HCT116 (cell line): Measurements from ENCODE around the gene DRD2. TPM values are rescaled to one million over a fixed set of nuclear protein-coding genes. Genes with fewer than 3 reads are reported as not detected.

Experiments
- ATAC-seq: fragments of 200-7000 bp; cut with Tn5 transposase; 2 replicates; pipeline ENCODE4 v1.9.1; 2020; ENCODE audit warnings: mild to moderate bottlenecking, moderate library complexity
- BruUV-seq: library from RNA; stranded (reverse); fragments of 400-500 nt; replicated peaks from 2 replicates; lab custom pipeline; 2021; lab: Mats Ljungman, UMichigan
- CTCF ChIA-PET: fragments of 300-600 bp; sonication (Branson Sonifier 250); formaldehyde crosslinking; loops from one replicate; lab custom pipeline; 2021; ENCODE audit warnings: antibody characterized with exemption; lab: Charles Lee
- POLR2A ChIA-PET: fragments of 300-600, 350-600 bp; sonication (Branson Sonifier 250); formaldehyde crosslinking; loops from one replicate; lab custom pipeline; 2021; ENCODE audit warnings: antibody characterized with exemption; lab: Charles Lee
- RAD21 ChIA-PET, 2 experiments: fragments of 300-600 bp; sonication (Branson Sonifier 250); formaldehyde crosslinking; loops; one replicate each; lab custom pipeline; 2023; ENCODE audit warnings: low total read pairs in 2 of 2; ENCODE audit not compliant: uncharacterized antibody in 2 of 2, unreplicated experiment in 2 of 2, low non-redundant PET in 1 of 2; lab: Charles Lee
- DNase-seq: peaks from one replicate; pipeline ENCODE4 v3.0.0-alpha.2; 2010; ENCODE audit warnings: low read depth, low spot score
- H2AFZ ChIP-seq: fragments of 200-600 bp; shearing (Covaris generic), sonication (generic); 2 replicates; pipeline ENCODE4 v1.6.1; 2017; ENCODE audit warnings: low read depth, mixed run types, mixed read lengths, antibody characterized with exemption, low read length; ENCODE audit not compliant: poor library complexity, severe bottlenecking
- H3K27ac ChIP-seq: 2 replicates; pipeline ENCODE4 v1.5.1; 2012; ENCODE audit warnings: low read depth, low read length
- H3K27me3 ChIP-seq: fragments of 200-600 bp; sonication (generic); 2 replicates; pipeline ENCODE4 v1.6.1; 2016; ENCODE audit warnings: mixed run types, low read length, mixed read lengths; ENCODE audit not compliant: insufficient read depth
- H3K36me3 ChIP-seq, 2 experiments: fragments of 200-500 bp in 1 of 2; fragments of 200-600 bp in 1 of 2; sonication (Bioruptor generic) in 1 of 2; sonication (generic) in 1 of 2; 2 replicates each; pipeline versions ENCODE4 v1.5.1 to v1.6.1; 2014 to 2016; ENCODE audit warnings: low read length in 2 of 2, inconsistent platforms in 1 of 2, mixed read lengths in 1 of 2, mixed run types in 1 of 2; ENCODE audit not compliant: insufficient read depth in 2 of 2, control insufficient read depth in 1 of 2
- H3K4me1 ChIP-seq, 2 experiments: fragments of 200-600 bp in 1 of 2; sonication (generic) in 1 of 2; 2 replicates each; pipeline versions ENCODE4 v1.5.1 to v1.6.1; 2012 to 2017; ENCODE audit warnings: low read length in 2 of 2, inconsistent platforms in 1 of 2, mild to moderate bottlenecking in 1 of 2, mixed read lengths in 1 of 2, mixed run types in 1 of 2, moderate library complexity in 1 of 2; ENCODE audit not compliant: insufficient read depth in 2 of 2, control insufficient read depth in 1 of 2
- H3K4me2 ChIP-seq: fragments of 200-600 bp; sonication (generic); 2 replicates; pipeline ENCODE4 v1.6.1; 2017; ENCODE audit warnings: mixed run types, low read length, mixed read lengths
- H3K4me3 ChIP-seq, 2 experiments: fragments of 200-600 bp in 1 of 2; sonication (generic) in 1 of 2; replicated peaks in 1 of 2; 2 replicates each; pipeline ENCODE4 v1.5.1; 2011 to 2016; ENCODE audit warnings: low read length in 2 of 2, control low read depth in 1 of 2, low read depth in 1 of 2, mild to moderate bottlenecking in 1 of 2, mixed read lengths in 1 of 2, mixed run types in 1 of 2
- H3K79me2 ChIP-seq: fragments of 200-600 bp; sonication (generic); 2 replicates; pipeline ENCODE4 v1.6.1; 2017; ENCODE audit warnings: mild to moderate bottlenecking, mixed run types, low read length, moderate library complexity, mixed read lengths; ENCODE audit not compliant: insufficient read depth
- H3K9ac ChIP-seq: fragments of 200-600 bp; sonication (generic); 2 replicates; pipeline ENCODE4 v1.6.1; 2016; ENCODE audit warnings: low read length, mixed read lengths
- H3K9me2 ChIP-seq: fragments of 200-600 bp; sonication (generic), shearing (Covaris generic); 2 replicates; pipeline ENCODE4 v1.6.1; 2017; ENCODE audit warnings: mixed run types, mild to moderate bottlenecking, moderate library complexity; ENCODE audit not compliant: insufficient read depth
- H3K9me3 ChIP-seq, 2 experiments: fragments of 200-500 bp in 1 of 2; fragments of 200-600 bp in 1 of 2; sonication (Bioruptor generic) in 1 of 2; sonication (generic) in 1 of 2; 2 replicates each; pipeline ENCODE4 v1.6.1; 2014 to 2017; ENCODE audit warnings: low read length in 2 of 2, mixed read lengths in 2 of 2, inconsistent platforms in 1 of 2, low read depth in 1 of 2, mild to moderate bottlenecking in 1 of 2, mixed run types in 1 of 2, moderate library complexity in 1 of 2; ENCODE audit not compliant: control insufficient read depth in 1 of 2, insufficient read depth in 1 of 2
- H4K20me1 ChIP-seq: fragments of 200-600 bp; sonication (generic), shearing (Covaris generic); 2 replicates; pipeline ENCODE4 v1.6.1; 2017; ENCODE audit warnings: mixed run types, mild to moderate bottlenecking, moderate library complexity; ENCODE audit not compliant: insufficient read depth
- CEBPB ChIP-seq: IDR thresholded peaks from 2 replicates; pipeline ENCODE4 v1.6.1; 2012; ENCODE audit warnings: low read depth
- EZH2 ChIP-seq: fragments of 200-600 bp; sonication (generic); IDR thresholded peaks from 2 replicates; pipeline ENCODE4 v1.6.1; 2017; ENCODE audit warnings: antibody characterized with exemption, mixed run types
- POLR2AphosphoS5 ChIP-seq: IDR thresholded peaks from 2 replicates; pipeline ENCODE4 v1.6.1; 2011; ENCODE audit warnings: mild to moderate bottlenecking, low read depth, low read length, moderate library complexity
- SIN3A ChIP-seq: IDR thresholded peaks from 2 replicates; pipeline ENCODE4 v1.6.1; 2012; ENCODE audit warnings: low read depth
- SP1 ChIP-seq: IDR thresholded peaks from 2 replicates; pipeline ENCODE4 v1.6.1; 2012; ENCODE audit warnings: low read depth
- SRF ChIP-seq: IDR thresholded peaks from 2 replicates; pipeline ENCODE4 v1.6.1; 2012; ENCODE audit warnings: low read depth
- ZFX ChIP-seq: fragments of 450-650 bp; IDR thresholded peaks from 2 replicates; pipeline ENCODE4 v1.6.1; 2017
- ZNF274 ChIP-seq: fragments of 200-500 bp; sonication (Bioruptor generic); IDR thresholded peaks from 2 replicates; pipeline ENCODE4 v1.6.1; 2014; ENCODE audit warnings: mild to moderate bottlenecking, low read depth, low read length, inconsistent platforms
- intact Hi-C: fragments of 100-400 bp; cut with micrococcal nuclease; formaldehyde crosslinking; loops from 2 replicates; pipeline ENCODE4 v1.10.0; 2022
- total RNA-seq: library from RNA; stranded (reverse); gene quantifications from one replicate; pipeline ENCODE4 v1.2.1, GENCODE V29; 2021; ENCODE audit not compliant: unreplicated experiment
- TF ChIP-seq, protein P1 (sequence below): IDR thresholded peaks from 2 replicates; pipeline ENCODE4 v1.6.1; 2012; ENCODE audit warnings: low read depth

The DRD2 gene
- total RNA-seq, 1 experiment from 2014 or later = not detected

DNA sequence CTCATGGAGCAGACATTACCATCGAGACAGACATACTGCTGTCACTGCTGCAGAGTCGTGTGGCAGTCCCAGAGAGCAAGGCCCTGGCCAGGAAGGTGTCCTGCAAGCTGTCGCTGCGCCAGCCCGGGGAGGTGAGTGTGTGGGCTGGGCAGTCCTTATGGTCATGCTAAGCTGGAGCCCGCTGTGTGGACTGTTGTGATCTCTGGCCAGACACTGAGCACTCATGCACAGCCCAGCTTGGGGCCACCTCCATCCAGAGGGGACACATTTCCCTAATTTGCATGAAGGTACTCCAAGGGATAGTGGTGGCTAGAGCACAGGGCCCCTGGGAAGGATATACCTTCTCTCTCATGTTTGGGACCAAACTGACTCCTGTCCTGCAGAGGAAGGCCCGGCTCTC is 78.0 kb downstream of the DRD2 start:
- Histone ChIP-seq H3K9me3 (no peaks in the 10 kb centered on the region), H3K4me3 (no peak overlapping the region), H2AFZ (no peak overlapping the region), H3K4me1 (peaks cover 4 to 7% of the 10 kb centered on the region in 2 experiments; a peak in 2 of 4 replicates), H3K9me2 (no peaks in the 10 kb centered on the region), H3K79me2 (no peaks in the 10 kb centered on the region), H3K27me3 (peaks cover 13% of the 10 kb centered on the region), H3K27ac (no peak overlapping the region), H4K20me1 (no peaks in the 10 kb centered on the region), H3K9ac (no peak overlapping the region), H3K4me2 (no peak overlapping the region), H3K36me3 (no peaks in the 10 kb centered on the region)
- intact Hi-C loops = no loop called here
- CTCF ChIA-PET = no interaction called here
- POLR2A ChIA-PET = no interaction called here
- DNase-seq = no peak
- TF ChIP-seq SIN3A (no peak), EZH2 (no peak), CEBPB (no peak), SP1 (no peak), POLR2AphosphoS5 (no peak), ZFX (no peak), SRF (no peak), ZNF274 (no peak)
- TF ChIP-seq, protein P1, sequence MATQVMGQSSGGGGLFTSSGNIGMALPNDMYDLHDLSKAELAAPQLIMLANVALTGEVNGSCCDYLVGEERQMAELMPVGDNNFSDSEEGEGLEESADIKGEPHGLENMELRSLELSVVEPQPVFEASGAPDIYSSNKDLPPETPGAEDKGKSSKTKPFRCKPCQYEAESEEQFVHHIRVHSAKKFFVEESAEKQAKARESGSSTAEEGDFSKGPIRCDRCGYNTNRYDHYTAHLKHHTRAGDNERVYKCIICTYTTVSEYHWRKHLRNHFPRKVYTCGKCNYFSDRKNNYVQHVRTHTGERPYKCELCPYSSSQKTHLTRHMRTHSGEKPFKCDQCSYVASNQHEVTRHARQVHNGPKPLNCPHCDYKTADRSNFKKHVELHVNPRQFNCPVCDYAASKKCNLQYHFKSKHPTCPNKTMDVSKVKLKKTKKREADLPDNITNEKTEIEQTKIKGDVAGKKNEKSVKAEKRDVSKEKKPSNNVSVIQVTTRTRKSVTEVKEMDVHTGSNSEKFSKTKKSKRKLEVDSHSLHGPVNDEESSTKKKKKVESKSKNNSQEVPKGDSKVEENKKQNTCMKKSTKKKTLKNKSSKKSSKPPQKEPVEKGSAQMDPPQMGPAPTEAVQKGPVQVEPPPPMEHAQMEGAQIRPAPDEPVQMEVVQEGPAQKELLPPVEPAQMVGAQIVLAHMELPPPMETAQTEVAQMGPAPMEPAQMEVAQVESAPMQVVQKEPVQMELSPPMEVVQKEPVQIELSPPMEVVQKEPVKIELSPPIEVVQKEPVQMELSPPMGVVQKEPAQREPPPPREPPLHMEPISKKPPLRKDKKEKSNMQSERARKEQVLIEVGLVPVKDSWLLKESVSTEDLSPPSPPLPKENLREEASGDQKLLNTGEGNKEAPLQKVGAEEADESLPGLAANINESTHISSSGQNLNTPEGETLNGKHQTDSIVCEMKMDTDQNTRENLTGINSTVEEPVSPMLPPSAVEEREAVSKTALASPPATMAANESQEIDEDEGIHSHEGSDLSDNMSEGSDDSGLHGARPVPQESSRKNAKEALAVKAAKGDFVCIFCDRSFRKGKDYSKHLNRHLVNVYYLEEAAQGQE = no peak
- no TSS peak for BruUV-seq
- RAD21 ChIA-PET = no interaction called here
- ATAC-seq = no peak
